ENCODE results near the gene IL22RA2.

GRCh38 chr6:137218473-137218916 lies 45.1 kb upstream of the IL22RA2 start:
- TF ChIP-seq EP300 (IDR thresholded peaks at IDR 0.05; ENCODE audit: borderline replicate concordance in 1 of 2, low read depth in 1 of 2, low read length in 1 of 2) (no peak), YY1 (IDR thresholded peaks at IDR 0.05; ENCODE audit: low read depth) (no peak), REST (IDR thresholded peaks at IDR 0.05; ENCODE audit: low read depth, low read length) (no peak), MAX (IDR thresholded peaks at IDR 0.05; ENCODE audit: low read depth) (no peak), CTCF (IDR thresholded peaks at IDR 0.05) (no peak), USF2 (IDR thresholded peaks at IDR 0.05; ENCODE audit: borderline replicate concordance, low read depth, low read length) (no peak), POLR2AphosphoS5 (IDR thresholded peaks at IDR 0.05; ENCODE audit: low read depth, low read length) (no peak), NFIC (IDR thresholded peaks at IDR 0.05; ENCODE audit: borderline replicate concordance) (no peak), SIN3A (IDR thresholded peaks at IDR 0.05; ENCODE audit: borderline replicate concordance, low read depth, low read length) (no peak), RXRA (IDR thresholded peaks at IDR 0.05; ENCODE audit: borderline replicate concordance, low read depth) (no peak), EZH2phosphoT487 (IDR thresholded peaks at IDR 0.05; ENCODE audit: borderline replicate concordance, low read depth) (no peak), RFX5 (IDR thresholded peaks at IDR 0.05; ENCODE audit: low read length) (no peak), TEAD4 (IDR thresholded peaks at IDR 0.05; ENCODE audit: borderline replicate concordance, insufficient read depth) (no peak), GABPA (IDR thresholded peaks at IDR 0.05; ENCODE audit: low read depth) (no peak)
